ENCODE results near the gene FAM204A.

FAM204A gene

DNA sequence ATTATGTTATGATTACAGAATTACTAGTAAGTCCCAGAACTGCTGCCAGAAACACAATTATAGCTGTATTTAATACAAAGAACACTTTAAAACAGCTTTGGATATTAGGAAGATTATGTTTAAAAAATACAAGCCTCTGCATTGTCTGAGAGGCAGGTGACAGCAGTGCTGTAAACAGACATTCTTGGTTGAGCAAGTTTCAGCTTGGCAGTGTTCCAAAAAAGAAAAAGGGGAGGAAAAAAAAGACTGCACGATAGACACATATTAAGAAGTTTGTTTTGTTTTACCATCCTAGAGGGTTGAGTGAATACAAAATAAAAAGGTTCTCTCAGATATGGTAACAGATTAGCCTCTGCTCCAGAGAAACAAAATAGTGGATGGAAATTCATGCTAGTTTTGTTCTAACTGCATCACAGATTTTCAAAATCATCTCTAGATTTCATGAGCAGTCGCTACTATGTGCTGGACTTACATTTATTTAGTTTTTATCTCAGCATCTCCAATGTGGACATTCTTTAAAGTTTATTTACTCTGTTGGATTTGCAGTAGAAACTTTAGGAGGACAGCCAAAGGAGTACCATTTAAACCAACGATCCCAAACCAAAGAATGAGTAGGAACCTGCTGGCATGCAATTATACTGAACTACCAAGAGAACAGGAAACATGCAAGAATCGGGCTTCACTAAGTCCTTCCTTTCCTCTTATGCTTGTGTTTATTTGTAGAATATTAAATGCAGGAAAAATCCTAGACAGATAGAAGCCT, 9.0 kb downstream of the FAM204A start:
- DNase-seq (ENCODE audit: low read depth in 3 of 3, low spot score in 1 of 3) = no peak

DNA sequence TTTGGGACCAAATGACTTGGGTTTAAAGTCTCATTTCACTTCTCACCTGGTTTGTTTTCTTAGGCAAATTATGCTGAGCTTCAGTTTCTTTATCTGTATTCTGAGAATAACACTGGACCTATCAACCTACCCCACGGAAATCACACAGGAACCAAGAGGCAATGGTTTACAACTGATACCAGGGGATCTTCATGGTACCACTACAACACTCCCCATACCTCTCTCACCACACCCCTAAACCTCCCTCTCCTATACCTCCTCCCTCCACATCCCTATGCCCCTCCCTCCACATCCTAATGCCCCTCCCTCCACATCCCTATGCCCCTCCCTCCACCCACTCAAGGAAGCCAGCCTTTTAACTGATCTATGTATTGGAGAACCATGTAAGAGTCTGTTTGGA, 9.9 kb downstream of the FAM204A start:
- no peak for DNase-seq (ENCODE audit: low read depth in 3 of 3, low spot score in 1 of 3)

GRCh38 chr10:118330295-118331076, 11.6 kb downstream of the FAM204A start:
- DNase-seq (ENCODE audit: low read depth in 3 of 3, low spot score in 1 of 3) = no peak

DNA sequence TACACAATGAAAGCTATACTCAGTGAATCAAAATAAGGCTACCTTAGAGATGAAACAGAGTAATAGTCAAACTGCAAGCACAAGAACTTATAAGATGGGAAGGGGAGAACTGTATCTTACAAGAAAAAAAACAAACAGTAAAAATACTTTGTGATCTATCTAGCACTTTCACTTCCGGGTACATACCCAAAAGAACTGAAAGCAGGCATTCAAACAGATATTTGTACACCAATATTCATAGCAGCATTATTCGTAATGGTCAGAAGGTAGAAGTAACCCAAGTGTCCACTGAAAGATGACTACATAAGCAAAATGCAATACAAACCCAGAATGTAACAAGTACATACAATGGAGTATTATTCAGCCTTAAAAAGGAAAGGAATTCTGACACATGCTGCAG, 18.0 kb downstream of the FAM204A start:
- no peak for DNase-seq (ENCODE audit: low read depth in 3 of 3, low spot score in 1 of 3)

DNA sequence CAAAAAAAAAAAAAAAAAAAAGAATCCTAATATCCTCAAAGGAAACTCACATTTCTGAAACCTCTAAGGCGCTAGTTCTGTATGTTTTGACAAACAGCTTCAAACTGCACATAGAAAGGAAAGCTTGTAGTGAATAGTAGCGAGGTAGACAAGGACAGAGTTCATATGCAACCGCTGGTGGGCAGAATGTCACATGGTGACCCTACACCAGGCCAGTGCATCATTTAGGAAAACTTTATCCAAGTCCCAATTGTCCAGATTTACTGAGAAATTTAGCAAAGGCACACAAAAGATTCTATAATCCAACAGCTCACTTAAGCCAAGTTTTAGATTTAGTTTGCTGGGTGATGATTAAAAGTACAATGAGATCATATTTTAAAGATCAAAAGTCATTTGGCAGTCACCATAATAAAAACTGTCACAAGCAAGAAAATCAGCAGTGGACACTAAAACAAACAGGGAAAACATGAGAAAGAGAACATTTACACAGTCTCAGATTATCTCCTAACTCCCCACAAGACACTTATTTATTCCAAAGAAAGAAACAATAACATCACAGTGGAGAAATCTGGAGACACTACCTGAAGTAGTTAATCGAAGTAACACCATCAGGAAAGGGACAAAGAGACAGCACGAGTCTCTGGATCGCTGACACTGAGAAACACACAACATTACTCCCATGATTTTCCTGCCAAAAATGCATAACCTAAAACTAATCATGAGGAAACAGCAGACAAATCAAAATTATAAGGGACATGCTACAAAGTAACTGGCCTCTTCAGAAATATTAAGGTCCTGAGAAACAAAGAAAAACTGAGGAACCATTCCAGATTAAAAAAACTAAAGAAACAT, 20.2 kb downstream of the FAM204A start:
- DNase-seq (ENCODE audit: low read depth in 3 of 3, low spot score in 1 of 3) = no peak

DNA sequence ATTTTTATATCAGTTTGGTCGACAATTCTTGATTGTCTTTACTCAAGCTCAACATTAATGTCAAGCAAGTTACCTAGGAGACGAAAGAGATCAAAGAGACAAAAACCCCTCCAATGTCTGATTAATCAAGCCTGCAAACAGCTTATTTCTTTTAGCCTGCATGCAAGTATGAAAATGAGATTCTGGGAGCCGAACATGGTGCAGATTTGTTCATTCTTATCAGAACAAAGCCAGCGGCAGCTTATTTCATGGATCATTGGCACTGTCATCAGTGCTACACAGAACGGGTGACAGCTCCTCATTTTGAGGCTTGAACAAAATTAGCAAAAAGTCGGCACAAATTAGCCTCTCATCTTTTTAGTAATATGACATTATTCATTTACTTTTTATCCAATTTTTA, 26.5 kb downstream of the FAM204A start:
- DNase-seq (ENCODE audit: low read depth in 3 of 3, low spot score in 1 of 3) = no peak

DNA sequence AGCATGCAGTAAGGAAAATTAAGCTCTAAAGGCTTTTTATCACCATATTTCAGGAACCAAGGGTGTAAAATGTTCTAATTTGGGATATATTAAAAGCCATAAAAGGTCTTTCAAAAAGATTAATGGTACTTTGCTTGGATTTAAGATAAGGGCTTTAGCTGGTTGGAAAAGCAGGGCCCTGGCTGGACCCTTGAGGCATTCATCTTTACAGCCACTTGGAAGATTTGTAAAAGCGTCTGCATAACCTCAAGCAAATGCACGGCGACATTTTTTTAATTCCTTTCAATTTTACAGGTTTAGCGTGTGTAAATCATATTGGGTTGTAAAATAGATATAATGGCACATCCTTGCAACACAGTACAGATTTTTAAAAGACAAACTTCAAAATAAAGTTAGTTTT, 27.2 kb downstream of the FAM204A start:
- no peak for DNase-seq (ENCODE audit: low read depth in 3 of 3, low spot score in 1 of 3)

DNA sequence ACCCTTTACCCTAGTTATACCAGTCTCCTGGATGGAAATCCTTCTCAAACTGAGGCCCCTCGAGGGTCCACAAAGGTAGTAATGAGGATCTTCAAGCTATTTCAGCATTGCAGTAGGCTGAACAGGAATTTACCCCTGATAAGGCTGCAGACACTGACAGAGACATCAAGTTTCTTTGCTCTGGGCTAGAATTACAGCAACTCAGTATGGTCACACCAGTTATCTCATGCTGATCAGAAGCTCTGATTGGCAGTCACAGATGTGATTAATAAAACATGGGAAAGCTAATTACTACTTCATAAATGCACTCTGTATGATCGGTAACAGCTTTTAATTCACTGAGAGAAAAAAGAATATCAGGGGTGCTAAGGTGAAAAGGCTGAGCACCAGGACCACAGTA, 30.6 kb downstream of the FAM204A start:
- no peak for DNase-seq (ENCODE audit: low read depth in 3 of 3, low spot score in 1 of 3)

- no peak for DNase-seq (ENCODE audit: low read depth in 3 of 3, low spot score in 1 of 3)
Measured at GRCh38 chr10:118310822-118311221, 31.3 kb downstream of the FAM204A start.

DNA sequence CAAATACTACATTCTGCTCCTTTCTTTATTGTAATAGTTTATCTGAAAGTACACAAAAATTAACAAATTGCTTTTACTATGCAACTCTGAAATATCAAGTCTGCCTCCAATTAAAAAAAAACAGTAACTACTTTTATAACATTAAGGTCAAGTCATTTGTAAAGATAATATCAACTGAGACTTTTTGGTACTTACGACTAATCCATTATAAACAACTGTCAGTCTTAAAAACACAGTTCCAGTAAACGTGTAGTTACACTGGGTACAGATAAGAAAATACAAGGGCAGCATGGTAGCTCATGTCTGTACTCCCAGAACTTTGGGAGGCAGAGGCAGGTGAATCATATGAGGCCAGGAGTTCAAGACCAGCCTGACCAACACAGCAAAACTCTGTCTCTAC, 32.2 kb downstream of the FAM204A start:
- no peak for DNase-seq (ENCODE audit: low read depth in 3 of 3, low spot score in 1 of 3)

DNA sequence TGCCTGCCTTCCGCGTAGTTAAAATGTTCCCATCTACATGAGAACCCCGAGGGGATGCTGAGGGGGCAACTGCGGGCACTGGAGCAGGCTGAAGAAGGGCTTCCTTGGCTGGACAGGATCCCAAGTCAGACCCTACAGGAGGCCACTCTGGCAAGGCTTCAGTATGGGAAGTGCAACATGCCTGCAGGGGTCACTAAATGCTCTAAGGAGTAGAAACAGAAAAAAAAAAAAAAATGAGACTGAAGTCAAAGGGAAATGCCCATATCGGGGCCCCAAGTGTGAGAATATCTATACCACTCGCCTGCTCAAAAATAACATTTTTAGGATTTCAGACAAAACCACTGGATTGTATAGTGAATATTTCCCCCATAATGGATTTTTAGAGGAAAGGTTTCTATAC, 33.5 kb downstream of the FAM204A start:
- DNase-seq (ENCODE audit: low read depth in 3 of 3, low spot score in 1 of 3) = no peak

DNA sequence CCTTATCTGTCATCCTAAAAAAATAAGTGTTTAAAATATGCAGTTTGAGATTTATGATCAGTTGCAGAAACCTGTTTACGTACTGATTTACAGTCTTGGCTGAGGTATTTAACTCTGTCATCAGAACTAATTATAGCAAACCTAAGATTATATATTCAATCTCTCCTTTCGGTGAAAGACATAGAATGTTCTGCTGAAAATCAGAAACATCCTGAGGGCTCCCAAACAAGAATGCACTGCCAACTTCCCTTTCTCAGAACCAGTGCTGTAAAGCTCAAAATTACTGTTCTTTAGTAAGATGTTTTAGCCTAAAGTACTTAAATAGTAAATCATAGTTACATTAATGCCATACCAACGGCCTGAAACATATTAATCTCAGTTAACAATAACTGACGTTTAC, 34.3 kb downstream of the FAM204A start:
- DNase-seq (ENCODE audit: low read depth in 3 of 3, low spot score in 1 of 3) = no peak

DNA sequence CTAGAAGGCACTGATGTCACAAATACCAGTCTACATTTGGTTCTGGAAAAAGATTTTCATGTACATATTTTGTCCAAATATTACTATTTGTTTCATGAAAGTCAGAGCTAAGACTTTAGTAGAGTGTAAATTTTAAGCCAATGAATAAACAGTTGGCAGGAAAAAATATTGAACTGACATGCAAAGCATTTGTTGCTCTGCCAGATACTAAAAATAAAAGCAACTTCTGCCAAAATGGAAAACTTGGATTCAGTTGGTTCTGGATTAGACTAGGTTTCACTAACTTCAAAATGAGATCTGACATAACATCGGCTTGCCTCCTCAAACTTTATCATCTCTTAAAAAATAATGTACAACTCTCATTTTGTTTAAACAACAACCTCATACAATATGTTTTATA, 34.9 kb downstream of the FAM204A start:
- no peak for DNase-seq (ENCODE audit: low read depth in 3 of 3, low spot score in 1 of 3)

DNA sequence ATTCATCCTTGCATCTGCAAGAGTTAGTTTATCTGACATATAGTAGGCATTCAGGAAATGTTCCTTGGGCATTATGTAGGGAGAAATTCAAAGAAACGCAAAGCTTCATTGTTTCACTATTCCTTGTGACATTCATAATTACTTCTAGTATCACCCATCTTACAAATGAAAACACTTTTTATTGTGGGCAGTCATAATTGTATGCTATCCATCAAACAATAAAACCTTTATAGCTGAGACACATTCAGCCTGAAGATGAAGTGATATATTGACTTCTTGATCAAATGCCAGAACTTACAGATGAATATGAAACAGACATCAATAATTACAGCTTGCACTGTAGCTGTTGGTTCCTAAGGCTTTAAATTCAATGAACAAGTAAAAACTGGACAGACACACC, 36.4 kb downstream of the FAM204A start:
- DNase-seq (ENCODE audit: low read depth in 3 of 3, low spot score in 1 of 3) = no peak

DNA sequence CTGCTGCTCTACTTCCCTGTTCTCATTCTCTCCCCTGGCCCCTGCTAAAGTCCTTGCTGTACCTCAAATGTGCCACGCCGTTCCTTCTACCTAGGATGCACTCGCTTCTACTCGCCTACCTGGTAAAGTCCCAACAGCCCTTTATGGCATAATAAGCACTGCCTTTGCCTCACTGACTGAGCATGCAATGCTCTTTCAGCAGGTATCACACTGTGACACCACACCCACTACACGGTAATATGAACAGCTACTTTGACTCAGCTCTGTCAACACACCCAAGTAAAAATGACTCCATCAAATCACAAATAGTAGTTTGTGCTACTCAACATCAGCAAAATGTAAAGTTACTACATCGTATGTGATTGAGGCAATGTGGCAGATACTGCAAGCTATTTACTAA, 37.6 kb downstream of the FAM204A start:
- no peak for DNase-seq (ENCODE audit: low read depth in 3 of 3, low spot score in 1 of 3)

DNA sequence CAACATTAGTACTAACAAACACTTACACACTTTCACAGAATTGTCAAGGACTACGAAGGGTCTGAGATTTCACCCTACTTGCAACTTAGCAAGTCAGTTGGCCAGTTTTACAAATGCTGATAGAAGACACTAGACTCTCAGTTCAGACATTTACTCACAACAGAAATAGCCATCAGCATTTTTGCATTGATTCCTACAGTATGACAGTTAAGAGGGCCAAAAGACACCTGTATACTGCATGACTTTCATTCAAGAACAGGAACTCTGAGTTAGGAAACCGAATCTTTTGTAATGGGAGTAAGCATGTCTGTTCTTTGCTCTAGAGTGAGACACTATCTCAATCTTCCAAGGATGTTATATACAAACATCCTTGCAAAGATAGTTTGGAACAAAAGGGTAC, 40.9 kb downstream of the FAM204A start:
- DNase-seq (ENCODE audit: low read depth in 3 of 3, low spot score in 1 of 3) = no peak

DNA sequence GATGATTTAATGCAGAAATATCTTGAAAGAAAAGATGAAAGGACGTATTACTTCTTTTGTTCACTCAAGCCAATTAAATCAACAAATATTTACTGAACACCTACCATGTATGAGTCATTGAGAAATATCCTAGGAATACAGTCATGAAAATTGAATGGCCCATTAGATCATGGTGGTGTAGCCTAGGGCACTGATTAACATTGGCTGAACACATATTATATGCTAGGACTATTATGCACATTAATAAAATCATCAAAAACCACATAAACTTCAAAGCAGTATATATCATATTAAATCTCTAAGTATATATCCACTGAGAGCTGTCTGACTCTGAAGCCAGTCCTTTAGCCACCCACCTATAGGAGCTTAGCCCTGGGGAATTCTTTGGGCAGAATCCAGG, 41.8 kb downstream of the FAM204A start:
- DNase-seq (ENCODE audit: low read depth in 3 of 3, low spot score in 1 of 3) = no peak

DNA sequence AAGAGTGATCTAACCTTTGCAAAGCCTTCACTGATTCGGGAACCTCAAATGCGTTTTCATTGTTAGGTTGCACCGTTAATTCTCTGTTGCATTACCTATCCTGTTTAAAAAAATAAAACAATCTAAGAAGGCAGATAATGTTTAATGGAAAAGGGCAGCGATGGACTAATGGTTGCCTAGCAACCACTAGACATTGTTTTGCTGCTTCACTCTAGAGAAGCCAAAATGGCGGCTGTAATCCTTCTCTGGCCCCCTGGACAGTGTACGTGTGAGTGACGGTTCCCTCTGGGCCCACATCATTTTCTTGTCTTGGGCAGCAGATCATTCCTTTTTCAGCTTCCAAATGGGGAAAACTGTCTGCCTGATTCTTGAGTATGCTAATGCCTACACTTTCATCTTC, 43.3 kb downstream of the FAM204A start:
- DNase-seq (ENCODE audit: low read depth in 3 of 3, low spot score in 1 of 3) = no peak

DNA sequence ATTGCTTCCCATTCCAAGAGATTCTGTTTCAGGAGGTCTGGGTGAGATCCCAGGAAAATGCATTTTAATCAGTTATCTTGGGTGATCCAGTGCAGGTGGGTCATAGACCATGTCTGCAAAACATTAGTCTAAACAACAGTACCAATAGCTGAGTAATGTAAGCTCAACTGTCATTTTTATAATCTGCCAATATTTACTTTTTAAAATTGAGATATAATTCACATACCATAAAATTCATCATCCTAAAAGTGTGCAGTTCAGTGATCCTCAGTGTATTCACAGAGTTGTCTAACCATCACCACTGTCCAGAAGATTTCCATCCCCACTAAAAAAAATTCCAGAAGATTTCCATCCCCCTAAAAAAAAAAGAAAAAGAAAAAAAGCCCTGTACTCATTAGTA, 51.0 kb downstream of the FAM204A start:
- DNase-seq (ENCODE audit: low read depth in 3 of 3, low spot score in 1 of 3) = no peak

GRCh38 chr10:118290471-118290995, 51.6 kb downstream of the FAM204A start:
- DNase-seq (ENCODE audit: low read depth in 3 of 3, low spot score in 1 of 3) = no peak

GRCh38 chr10:118287076-118287806, 54.9 kb downstream of the FAM204A start:
- no peak for DNase-seq (ENCODE audit: low read depth in 3 of 3, low spot score in 1 of 3)
